Measurements from ENCODE around the gene KIAA1958. TPM values are rescaled to one million over a fixed set of nuclear protein-coding genes. Genes with fewer than 3 reads are reported as not detected.

The KIAA1958 gene
- total and polyA plus RNA-seq, 7 donors, result 0.60 to 8.0 (median 4.3) TPM

GRCh38 chr9:112631313-112632070 is 144.9 kb downstream of the KIAA1958 start:
- H3K9me3 ChIP-seq, result no peaks in the 10 kb centered on the region
- no peaks in the 10 kb centered on the region for H3K4me1 ChIP-seq
- no peak overlapping the region for H3K4me3 ChIP-seq
- H3K36me3 ChIP-seq, result no peaks in the 10 kb centered on the region
- TF ChIP-seq, protein P1, sequence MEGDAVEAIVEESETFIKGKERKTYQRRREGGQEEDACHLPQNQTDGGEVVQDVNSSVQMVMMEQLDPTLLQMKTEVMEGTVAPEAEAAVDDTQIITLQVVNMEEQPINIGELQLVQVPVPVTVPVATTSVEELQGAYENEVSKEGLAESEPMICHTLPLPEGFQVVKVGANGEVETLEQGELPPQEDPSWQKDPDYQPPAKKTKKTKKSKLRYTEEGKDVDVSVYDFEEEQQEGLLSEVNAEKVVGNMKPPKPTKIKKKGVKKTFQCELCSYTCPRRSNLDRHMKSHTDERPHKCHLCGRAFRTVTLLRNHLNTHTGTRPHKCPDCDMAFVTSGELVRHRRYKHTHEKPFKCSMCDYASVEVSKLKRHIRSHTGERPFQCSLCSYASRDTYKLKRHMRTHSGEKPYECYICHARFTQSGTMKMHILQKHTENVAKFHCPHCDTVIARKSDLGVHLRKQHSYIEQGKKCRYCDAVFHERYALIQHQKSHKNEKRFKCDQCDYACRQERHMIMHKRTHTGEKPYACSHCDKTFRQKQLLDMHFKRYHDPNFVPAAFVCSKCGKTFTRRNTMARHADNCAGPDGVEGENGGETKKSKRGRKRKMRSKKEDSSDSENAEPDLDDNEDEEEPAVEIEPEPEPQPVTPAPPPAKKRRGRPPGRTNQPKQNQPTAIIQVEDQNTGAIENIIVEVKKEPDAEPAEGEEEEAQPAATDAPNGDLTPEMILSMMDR (IDR thresholded peaks at IDR 0.05), result no peak
- no peak for TF ChIP-seq EP300 (IDR thresholded peaks at IDR 0.05)
- no peak for TF ChIP-seq POLR2A (IDR thresholded peaks at IDR 0.05)
- no peak for TF ChIP-seq POLR2AphosphoS5 (IDR thresholded peaks at IDR 0.05)
- no peak overlapping the region for H3K27ac ChIP-seq
- DNase-seq, result no peak
- intact Hi-C loops (cut with DNase I), result no loop called here
- no peaks in the 10 kb centered on the region for H3K27me3 ChIP-seq
- 79 to 82% methylated on average over 3 of the region's 3 CpGs for WGBS, 2 donors

- Histone ChIP-seq H3K27ac (no peak overlapping the region), H3K4me1 (no peaks in the 10 kb centered on the region), H3K9me3 (peaks cover 0 to 12% (median 5%) of the 10 kb centered on the region in 4 donors), H3K4me3 (no peak overlapping the region), H3K27me3 (no peaks in the 10 kb centered on the region), H3K36me3 (no peaks in the 10 kb centered on the region)
- DNase-seq, result no peak
- WGBS, 2 donors, result 96 to 97% methylated on average over 4 of the region's 4 CpGs
- no peak for TF ChIP-seq POLR2AphosphoS5 (IDR thresholded peaks at IDR 0.05)
- TF ChIP-seq, protein P1 (IDR thresholded peaks at IDR 0.05), result no peak
- no peak for TF ChIP-seq POLR2A (IDR thresholded peaks at IDR 0.05)
- no peak for TF ChIP-seq EP300 (IDR thresholded peaks at IDR 0.05)
- intact Hi-C loops (cut with DNase I), result no loop called here
Measured at GRCh38 chr9:112640311-112640710, 153.7 kb downstream of the KIAA1958 start.

GRCh38 chr9:112642126-112642525 is 155.5 kb downstream of the KIAA1958 start:
- H3K36me3 ChIP-seq, result peaks cover 0 to 7% (median 0%) of the 10 kb centered on the region in 4 donors
- intact Hi-C loops (cut with DNase I), result no loop called here
- peaks cover 0 to 12% (median 5%) of the 10 kb centered on the region in 4 donors for H3K9me3 ChIP-seq
- WGBS, 2 donors, result 91 to 98% methylated on average over 3 of the region's 3 CpGs
- H3K27me3 ChIP-seq, result no peaks in the 10 kb centered on the region
- H3K4me3 ChIP-seq, result no peak overlapping the region
- no peak for DNase-seq
- H3K4me1 ChIP-seq, result no peaks in the 10 kb centered on the region
- TF ChIP-seq POLR2A (IDR thresholded peaks at IDR 0.05), result no peak
- TF ChIP-seq POLR2AphosphoS5 (IDR thresholded peaks at IDR 0.05), result no peak
- TF ChIP-seq EP300 (IDR thresholded peaks at IDR 0.05), result no peak
- TF ChIP-seq, protein P1 (IDR thresholded peaks at IDR 0.05), result no peak
- no peak overlapping the region for H3K27ac ChIP-seq

- TF ChIP-seq POLR2A (IDR thresholded peaks at IDR 0.05) (no peak), POLR2AphosphoS5 (IDR thresholded peaks at IDR 0.05) (no peak), EP300 (IDR thresholded peaks at IDR 0.05) (no peak)
- TF ChIP-seq, protein P1 (IDR thresholded peaks at IDR 0.05), result no peak
- no peaks in the 10 kb centered on the region for H3K27me3 ChIP-seq
Measured at GRCh38 chr9:112647596-112647995, 161.0 kb downstream of the KIAA1958 start.

More at GRCh38 chr9:112647596-112647995, 161.0 kb downstream of the KIAA1958 start:
- no peaks in the 10 kb centered on the region for H3K4me1 ChIP-seq
- intact Hi-C loops (cut with DNase I), result no loop called here
- peaks cover 0 to 9% (median 0%) of the 10 kb centered on the region in 4 donors for H3K36me3 ChIP-seq
- 97 to 99% methylated on average over 3 of the region's 3 CpGs for WGBS, 2 donors
- no peak for DNase-seq
- peaks cover 0 to 8% (median 4%) of the 10 kb centered on the region in 4 donors for H3K9me3 ChIP-seq
- H3K4me3 ChIP-seq, result no peak overlapping the region
- no peak overlapping the region for H3K27ac ChIP-seq

All from sigmoid colon (tissue), 7 donors.